GM23248 (cell line): ENCODE measurements around the gene PHACTR4. TPM values are rescaled to one million over a fixed set of nuclear protein-coding genes. Genes with fewer than 3 reads are reported as not detected.

ENCODE experiments used
- DNase-seq: peaks from one replicate; pipeline ENCODE4 v3.0.0-alpha.2; 2015
- H2AFZ ChIP-seq: fragments of 200-600 bp; sonication (generic); 2 replicates; pipeline ENCODE4 v1.6.1; 2016; ENCODE audit warnings: antibody characterized with exemption
- H3F3A ChIP-seq: fragments of 200-600 bp; sonication (generic); 2 replicates; pipeline ENCODE4 v1.6.1; 2016; ENCODE audit warnings: mild to moderate bottlenecking, antibody characterized with exemption, mixed run types; ENCODE audit not compliant: insufficient read depth
- H3K27ac ChIP-seq: fragments of 200-600 bp; sonication (generic); 2 replicates; pipeline ENCODE4 v1.5.1; 2016; ENCODE audit warnings: mild to moderate bottlenecking
- H3K27me3 ChIP-seq: fragments of 200-600 bp; sonication (generic); replicated peaks from 2 replicates; pipeline ENCODE4 v1.6.1; 2016; ENCODE audit warnings: mild to moderate bottlenecking; ENCODE audit not compliant: insufficient read depth
- H3K36me3 ChIP-seq: fragments of 200-600 bp; sonication (generic); 2 replicates; pipeline ENCODE4 v1.6.1; 2016; ENCODE audit warnings: low read depth, mild to moderate bottlenecking
- H3K4me1 ChIP-seq: fragments of 200-600 bp; sonication (generic); 2 replicates; pipeline ENCODE4 v1.6.1; 2016; ENCODE audit warnings: mild to moderate bottlenecking; ENCODE audit not compliant: insufficient read depth
- H3K4me2 ChIP-seq: fragments of 200-600 bp; sonication (generic); one replicate; pipeline ENCODE4 v1.6.1; 2016; ENCODE audit warnings: mild to moderate bottlenecking; ENCODE audit not compliant: unreplicated experiment
- H3K4me3 ChIP-seq: fragments of 200-600 bp; sonication (generic); 2 replicates; pipeline ENCODE4 v1.5.1; 2016; ENCODE audit warnings: mild to moderate bottlenecking
- H3K79me2 ChIP-seq: fragments of 200-600 bp; sonication (generic); 2 replicates; pipeline ENCODE4 v1.6.1; 2016; ENCODE audit warnings: mild to moderate bottlenecking; ENCODE audit not compliant: insufficient read depth
- H3K9ac ChIP-seq: fragments of 200-600 bp; sonication (generic); 2 replicates; pipeline ENCODE4 v1.6.1; 2016; ENCODE audit warnings: mild to moderate bottlenecking
- H3K9me2 ChIP-seq: fragments of 200-600 bp; sonication (generic); 2 replicates; pipeline ENCODE4 v1.6.1; 2016; ENCODE audit warnings: mixed run types, mild to moderate bottlenecking, moderate library complexity; ENCODE audit not compliant: insufficient read depth
- H3K9me3 ChIP-seq: fragments of 200-600 bp; sonication (generic); one replicate; pipeline ENCODE4 v1.6.1; 2017; ENCODE audit warnings: low read depth
- H4K20me1 ChIP-seq: fragments of 200-600 bp; sonication (generic); 2 replicates; pipeline ENCODE4 v1.6.0; 2016; ENCODE audit not compliant: insufficient read depth
- EZH2 ChIP-seq: fragments of 200-600 bp; sonication (generic); IDR thresholded peaks from 2 replicates; pipeline ENCODE4 v1.6.1; 2018; ENCODE audit warnings: antibody characterized with exemption, mild to moderate bottlenecking; ENCODE audit not compliant: insufficient read depth, poor library complexity, severe bottlenecking
- EZH2phosphoT487 ChIP-seq: fragments of 200-600 bp; sonication (generic); IDR thresholded peaks from 2 replicates; pipeline ENCODE4 v1.6.1; 2018; ENCODE audit warnings: antibody characterized with exemption, moderate library complexity, mild to moderate bottlenecking, low read depth; ENCODE audit not compliant: insufficient read depth
- WGBS, 2 experiments: methylation state at CpG; one replicate each; pipeline ENCODE4 v1.1.6; 2015 to 2017; ENCODE audit warnings: low lambda C conversion rate in 2 of 2, low coverage in 1 of 2; ENCODE audit errors: missing lambda C conversion rate in 2 of 2; 5-methylcytosine and 5-hydroxymethylcytosine counted together
- in situ Hi-C: fragments of 300-500 bp; cut with MboI; formaldehyde crosslinking; loops from 2 replicates; pipeline ENCODE4 v1.15.0; 2020
- polyA plus RNA-seq: library from polyadenylated mRNA; unstranded; fragments of >200 nt; fragmentation: Nextera tagmentation; extraction: Ambion mirVana; gene quantifications from 2 replicates; pipeline ENCODE4 v1.2.1, GENCODE V29; 2016
- total RNA-seq: library from RNA; depleted of rRNA; stranded (reverse); fragments of >200 nt; shearing (Covaris generic); gene quantifications from 2 replicates; pipeline ENCODE4 v1.2.3, GENCODE V29; 2014

The PHACTR4 gene
- total and polyA plus RNA-seq, 2 experiments from 2014 or later: 5.2 to 14.3 TPM

DNA sequence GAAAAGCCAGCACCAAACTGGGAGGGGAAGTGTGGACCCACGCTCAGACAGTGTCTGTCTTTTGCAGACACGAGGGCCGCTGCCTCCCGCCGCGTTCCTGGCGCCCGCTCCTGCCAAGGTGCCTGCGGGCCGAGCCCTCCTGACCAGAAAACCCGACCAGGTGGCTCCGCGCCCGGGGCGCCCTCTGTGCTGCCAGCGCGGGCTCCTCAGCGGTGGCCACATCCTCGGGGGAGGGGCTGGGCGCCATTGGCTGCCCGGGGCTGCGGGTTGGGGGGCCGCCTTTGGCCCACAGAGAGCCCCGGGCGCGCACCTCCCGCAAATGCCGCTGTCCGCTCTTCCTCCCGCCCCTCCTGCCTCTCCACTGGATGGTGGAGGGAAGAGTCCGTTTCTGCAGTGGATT, 160.9 kb downstream of the PHACTR4 start:
- Histone ChIP-seq H3K4me1 (no peaks in the 10 kb centered on the region), H2AFZ (no peak overlapping the region), H3K27me3 (no peaks in the 10 kb centered on the region), H3K4me3 (no peak overlapping the region), H3K4me2 (no peak overlapping the region), H3K9me2 (no peaks in the 10 kb centered on the region), H3K79me2 (peaks cover 22% of the 10 kb centered on the region), H3K9ac (no peak overlapping the region), H3K27ac (no peak overlapping the region), H3K9me3 (no peaks in the 10 kb centered on the region), H3F3A (no peaks in the 10 kb centered on the region), H4K20me1 (no peaks in the 10 kb centered on the region), H3K36me3 (no peaks in the 10 kb centered on the region; the same call in 1 of the 2 replicates)
- no peak for DNase-seq
- TF ChIP-seq EZH2phosphoT487: no peak
- no peak for TF ChIP-seq EZH2
- 95 to 96% methylated on average over 19 to 21 of the region's 31 CpGs for WGBS, 2 experiments
- in situ Hi-C loops: no loop called here

DNA sequence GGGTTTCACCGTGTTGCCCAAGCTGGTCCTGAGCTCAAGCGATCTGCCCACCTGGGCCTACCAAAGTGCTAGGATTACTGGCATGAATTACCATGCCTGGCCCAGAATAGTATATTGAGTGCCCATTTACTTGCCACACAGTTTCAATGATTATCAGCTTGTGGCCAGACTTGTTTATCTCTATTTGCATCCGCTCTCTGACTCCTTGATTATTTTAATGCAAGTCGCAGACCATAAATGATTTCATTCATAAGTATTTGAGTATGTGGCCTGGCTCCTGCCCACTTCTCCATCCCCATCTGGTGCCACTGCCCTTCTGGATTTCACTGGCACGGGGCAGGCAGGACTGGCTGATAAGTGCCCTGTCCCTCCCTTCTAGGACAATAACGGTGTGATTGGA, 165.1 kb downstream of the PHACTR4 start:
- no peaks in the 10 kb centered on the region for H3K27me3 ChIP-seq
- WGBS, 2 experiments: 96 to 97% methylated on average over 6 of the region's 6 CpGs
- H3K36me3 ChIP-seq: no peaks in the 10 kb centered on the region; the same call in 1 of the 2 replicates
- H3K27ac ChIP-seq: no peak overlapping the region
- DNase-seq: no peak
- no peaks in the 10 kb centered on the region for H3K9me3 ChIP-seq
- H3K4me3 ChIP-seq: no peak overlapping the region
- H3K79me2 ChIP-seq: no peaks in the 10 kb centered on the region
- H4K20me1 ChIP-seq: no peaks in the 10 kb centered on the region
- TF ChIP-seq EZH2phosphoT487 (no peak), EZH2 (no peak)
- no peak overlapping the region for H3K9ac ChIP-seq
- H2AFZ ChIP-seq: no peak overlapping the region
- H3K9me2 ChIP-seq: no peaks in the 10 kb centered on the region
- in situ Hi-C loops: no loop called here
- H3F3A ChIP-seq: no peaks in the 10 kb centered on the region
- no peak overlapping the region for H3K4me2 ChIP-seq
- H3K4me1 ChIP-seq: no peaks in the 10 kb centered on the region

DNA sequence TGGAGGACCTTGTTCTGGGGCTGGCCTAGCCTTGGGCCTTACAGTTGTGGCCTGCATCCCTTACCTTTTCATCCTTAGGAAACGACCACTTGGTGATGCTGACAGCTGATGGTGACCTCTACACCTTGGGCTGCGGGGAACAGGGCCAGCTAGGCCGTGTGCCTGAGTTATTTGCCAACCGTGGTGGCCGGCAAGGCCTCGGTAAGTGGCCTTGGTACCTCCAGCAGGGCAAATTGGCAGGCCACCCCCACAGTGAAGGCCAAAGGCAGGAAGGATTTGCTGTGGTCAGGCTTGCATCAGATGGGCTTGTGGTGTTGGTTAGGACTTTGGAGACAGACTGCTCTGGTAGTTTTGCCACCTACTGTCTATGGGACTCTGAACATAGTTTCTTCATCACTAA, 165.6 kb downstream of the PHACTR4 start:
- H3K79me2 ChIP-seq: no peaks in the 10 kb centered on the region
- no peaks in the 10 kb centered on the region for H3K9me3 ChIP-seq
- no peak for TF ChIP-seq EZH2
- no peak for TF ChIP-seq EZH2phosphoT487
- H3K36me3 ChIP-seq: no peaks in the 10 kb centered on the region; the same call in 1 of the 2 replicates
- no peaks in the 10 kb centered on the region for H4K20me1 ChIP-seq
- DNase-seq: no peak
- H3K27me3 ChIP-seq: no peaks in the 10 kb centered on the region
- WGBS, 2 experiments: 82 to 88% methylated on average over 6 of the region's 6 CpGs
- no peaks in the 10 kb centered on the region for H3K9me2 ChIP-seq
- H3K9ac ChIP-seq: no peak overlapping the region
- in situ Hi-C loops: no loop called here
- H2AFZ ChIP-seq: no peak overlapping the region
- no peaks in the 10 kb centered on the region for H3F3A ChIP-seq
- H3K4me2 ChIP-seq: no peak overlapping the region
- no peak overlapping the region for H3K27ac ChIP-seq
- no peaks in the 10 kb centered on the region for H3K4me1 ChIP-seq
- H3K4me3 ChIP-seq: no peak overlapping the region

DNA sequence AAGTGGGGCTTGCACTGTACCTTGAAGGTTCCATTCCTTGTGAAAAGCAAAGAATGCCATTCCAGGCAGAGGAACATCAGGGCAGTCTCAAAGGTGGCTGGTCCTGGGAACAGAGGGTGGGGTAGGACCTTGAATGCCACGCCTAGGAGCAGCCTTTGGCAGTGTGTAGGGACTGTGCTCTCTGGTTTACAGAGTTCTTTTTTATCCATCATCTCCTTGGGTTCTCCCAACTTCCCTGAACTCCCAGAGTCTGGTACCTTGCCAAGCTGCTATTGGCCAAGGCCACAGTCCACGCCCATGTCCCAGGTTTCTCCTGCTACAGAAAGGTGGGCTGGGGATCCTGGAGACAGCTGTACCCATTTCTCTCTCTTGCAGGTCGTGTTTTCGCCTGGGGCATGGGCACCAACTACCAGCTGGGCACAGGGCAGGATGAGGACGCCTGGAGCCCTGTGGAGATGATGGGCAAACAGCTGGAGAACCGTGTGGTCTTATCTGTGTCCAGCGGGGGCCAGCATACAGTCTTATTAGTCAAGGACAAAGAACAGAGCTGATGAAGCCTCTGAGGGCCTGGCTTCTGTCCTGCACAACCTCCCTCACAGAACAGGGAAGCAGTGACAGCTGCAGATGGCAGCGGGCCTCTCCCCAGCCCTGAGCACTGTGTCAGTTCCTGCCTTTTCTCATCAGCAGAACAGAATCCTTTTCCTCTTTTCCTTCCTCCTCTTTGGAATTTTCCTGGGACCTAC, 168.1 kb downstream of the PHACTR4 start:
- no peak for TF ChIP-seq EZH2phosphoT487
- TF ChIP-seq EZH2: no peak
- Histone ChIP-seq H3K79me2 (no peaks in the 10 kb centered on the region), H2AFZ (no peak overlapping the region), H3K9me2 (no peaks in the 10 kb centered on the region), H3F3A (no peaks in the 10 kb centered on the region), H4K20me1 (no peaks in the 10 kb centered on the region), H3K27me3 (no peaks in the 10 kb centered on the region), H3K36me3 (no peaks in the 10 kb centered on the region; the same call in 1 of the 2 replicates), H3K4me3 (no peak overlapping the region), H3K4me2 (no peak overlapping the region), H3K4me1 (no peaks in the 10 kb centered on the region), H3K27ac (no peak overlapping the region), H3K9ac (no peak overlapping the region), H3K9me3 (no peaks in the 10 kb centered on the region)
- in situ Hi-C loops: no loop called here
- 80 to 83% methylated on average over 8 of the region's 8 CpGs for WGBS, 2 experiments
- DNase-seq: no peak
